HG02571 (cell line): ENCODE results near the gene OR4D2.

Experiments used
- ATAC-seq: cut with Tn5 transposase; IDR thresholded peaks from one replicate; pipeline ENCODE4 v1.9.1; 2021; ENCODE audit warnings: mild to moderate bottlenecking, moderate library complexity; ENCODE audit not compliant: unreplicated experiment

OR4D2 gene

DNA sequence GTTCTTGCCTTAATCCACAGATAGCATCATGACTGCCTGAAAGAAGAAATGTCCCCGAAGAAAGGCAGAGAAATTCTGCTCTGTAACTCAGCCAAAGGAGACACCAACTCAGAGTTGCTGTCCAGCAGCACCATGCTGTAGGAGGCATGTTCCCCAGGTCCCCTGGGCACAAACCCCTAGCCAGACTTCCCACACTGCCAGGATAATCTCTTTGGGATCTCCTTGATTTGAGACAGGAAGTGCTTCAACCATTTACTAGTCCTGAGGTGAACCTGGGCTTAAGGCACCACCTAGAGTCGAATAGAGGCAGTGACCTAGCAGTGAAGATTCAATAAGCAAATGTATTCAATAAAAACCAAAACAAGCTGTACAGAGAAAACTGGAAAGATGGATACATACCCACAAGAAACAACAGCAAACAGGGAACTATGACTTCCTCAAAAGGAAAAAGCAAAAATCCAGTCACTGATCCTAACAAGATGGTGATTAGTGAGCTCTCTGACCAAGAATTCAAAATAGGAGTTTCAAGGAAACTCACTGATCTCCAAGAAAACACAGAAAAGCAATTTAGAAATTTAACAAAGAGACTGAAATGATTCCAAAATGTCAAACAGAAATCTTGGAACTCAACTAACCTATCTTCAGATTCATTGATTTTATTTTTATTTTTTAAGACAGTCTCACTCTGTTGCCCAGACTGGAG, 5.7 kb downstream of the OR4D2 start:
- no peak for ATAC-seq

DNA sequence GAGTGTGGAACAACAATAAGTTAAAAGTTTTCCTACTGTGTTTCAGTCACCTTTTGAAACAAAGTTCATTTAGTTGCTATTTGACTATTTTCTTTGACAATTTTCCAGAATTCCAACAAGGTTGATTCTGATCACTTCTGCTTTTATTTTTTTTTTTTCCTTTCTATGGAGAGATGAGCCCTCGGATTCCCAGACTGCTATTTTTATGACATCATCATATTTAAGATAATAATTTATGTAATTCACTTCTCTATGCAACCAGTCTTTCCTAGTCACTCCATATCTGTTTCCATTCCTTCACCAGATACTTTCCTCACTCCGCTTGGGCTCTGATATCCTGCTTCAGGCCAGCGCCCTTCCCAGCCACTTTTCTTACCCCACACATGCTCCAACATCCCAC, 8.1 kb downstream of the OR4D2 start:
- no peak for ATAC-seq

DNA sequence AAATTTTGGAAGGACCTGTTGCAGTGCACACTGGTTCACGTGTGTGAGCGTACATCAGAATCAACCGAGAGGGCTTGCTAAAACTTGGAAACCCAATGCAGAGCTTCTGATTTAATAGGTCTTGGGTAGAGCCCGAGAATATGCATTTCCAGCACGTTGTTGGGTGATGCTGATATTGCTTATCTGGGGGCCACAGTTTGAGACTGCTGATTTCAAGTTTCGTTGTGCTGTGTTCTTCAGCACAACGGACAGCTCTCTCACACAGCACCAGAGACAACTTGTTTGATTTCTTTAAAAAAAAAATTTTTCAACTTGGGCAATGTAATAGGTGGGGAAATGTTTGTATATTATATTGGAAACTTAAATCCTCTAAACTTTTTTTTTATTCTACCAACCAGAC, 9.4 kb downstream of the OR4D2 start:
- no peak for ATAC-seq

DNA sequence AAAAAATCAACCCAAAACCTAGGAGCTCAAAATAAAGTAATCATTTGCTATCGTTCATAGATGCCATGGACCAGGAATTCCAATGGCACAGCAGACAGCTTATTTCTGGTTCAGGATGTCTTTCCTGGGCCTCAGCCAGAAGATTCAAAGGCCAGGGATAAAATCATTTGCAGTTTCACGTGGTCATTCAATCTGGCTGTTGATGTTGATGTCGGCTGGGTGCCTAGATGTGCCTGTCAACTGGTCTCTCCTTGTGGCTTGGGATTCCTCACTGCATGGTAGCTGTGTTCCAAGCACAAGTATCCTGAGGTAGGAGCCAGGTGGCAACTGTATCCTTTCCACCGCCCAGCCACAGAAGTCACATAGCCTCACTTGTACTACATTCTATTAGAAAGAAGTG, 15.0 kb downstream of the OR4D2 start:
- no peak for ATAC-seq

DNA sequence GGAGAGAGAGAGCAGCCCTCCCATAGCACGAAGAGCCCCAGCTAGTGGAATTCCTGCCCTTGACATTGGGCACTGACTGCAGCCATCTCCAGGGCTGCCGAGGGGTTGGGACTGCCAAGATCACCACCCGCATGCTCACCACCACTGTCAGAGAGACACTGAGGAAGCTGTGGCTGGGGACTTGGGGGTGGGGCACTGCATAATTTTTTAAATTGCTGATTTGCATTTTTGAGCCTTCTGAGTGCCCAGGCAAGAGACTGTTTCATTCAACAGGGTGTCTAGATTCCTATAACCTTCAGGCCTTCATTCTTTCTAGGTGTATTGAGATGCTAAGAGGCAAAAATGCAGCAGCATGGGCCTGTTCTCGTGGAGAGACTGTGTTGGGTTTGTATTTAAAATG, 16.7 kb downstream of the OR4D2 start:
- ATAC-seq: no peak

DNA sequence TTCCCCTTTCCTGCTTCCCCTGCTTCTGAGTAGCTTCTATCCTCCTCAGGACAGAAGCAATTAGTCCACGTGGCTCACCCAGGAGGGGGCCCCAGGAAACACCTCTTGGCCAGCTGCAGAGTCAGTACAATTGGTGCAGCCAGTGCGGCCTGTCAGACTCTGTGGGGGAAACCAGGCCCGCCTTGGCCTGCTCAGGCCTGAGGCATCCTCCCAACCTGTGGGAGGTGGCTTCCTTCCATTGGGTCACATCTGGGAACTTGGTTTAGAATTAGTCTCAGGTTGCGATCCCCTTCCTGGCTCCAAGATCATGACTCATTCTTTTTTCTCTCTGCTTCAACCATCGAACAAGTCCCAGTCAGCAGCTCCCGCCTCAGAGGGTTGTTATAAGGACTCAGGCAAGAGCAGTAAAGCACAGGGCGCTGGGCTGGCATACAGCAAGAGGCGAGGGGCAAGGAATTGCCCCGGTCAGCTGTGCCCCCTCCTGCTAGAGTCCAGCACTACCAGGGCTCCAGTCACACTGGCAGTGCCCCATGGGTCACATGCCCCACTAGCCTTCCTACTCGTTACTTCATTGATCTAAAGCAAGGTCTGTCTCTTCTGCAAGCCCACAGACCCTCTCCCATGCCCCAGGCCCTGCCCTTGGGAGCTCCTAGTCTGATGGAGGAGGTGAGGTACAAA, 17.7 kb downstream of the OR4D2 start:
- ATAC-seq: no peak

DNA sequence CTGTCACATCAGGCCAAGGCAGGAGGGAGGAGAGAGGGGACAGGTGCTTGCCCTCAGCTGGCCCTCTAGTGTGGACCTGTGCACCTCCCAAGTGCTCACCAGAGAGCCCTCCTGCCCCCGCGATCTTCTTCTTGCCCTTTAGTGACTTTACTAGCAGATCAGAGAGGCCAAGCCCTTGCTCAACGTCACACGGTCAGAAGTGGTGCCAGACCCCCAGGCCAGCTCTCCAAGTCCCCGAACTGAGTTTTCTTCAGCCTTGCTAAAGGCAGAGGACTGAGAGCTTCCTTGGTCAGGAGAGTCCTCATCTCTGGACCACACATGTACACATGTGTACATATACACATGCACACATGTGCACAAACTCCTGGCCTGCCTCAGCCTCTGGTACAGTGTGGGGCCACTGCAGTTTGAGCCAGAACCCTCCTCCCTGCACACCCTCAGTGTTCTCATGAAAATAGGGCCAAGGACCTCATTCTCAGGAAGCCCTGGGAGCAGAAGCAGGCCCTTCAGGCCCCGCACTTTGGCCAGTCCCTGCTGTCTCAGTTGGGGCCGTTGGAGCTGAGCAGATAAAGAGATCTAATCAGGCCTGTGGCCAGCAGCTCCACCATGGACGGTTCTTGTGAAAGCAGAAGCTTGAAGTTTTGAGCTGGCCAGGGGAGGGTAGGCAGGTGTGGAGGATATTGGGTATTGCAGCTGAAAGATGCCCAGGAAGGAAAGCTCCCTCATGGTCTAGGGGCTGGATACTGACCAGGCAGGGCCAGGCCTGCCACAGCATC, 18.4 kb downstream of the OR4D2 start:
- no peak for ATAC-seq

DNA sequence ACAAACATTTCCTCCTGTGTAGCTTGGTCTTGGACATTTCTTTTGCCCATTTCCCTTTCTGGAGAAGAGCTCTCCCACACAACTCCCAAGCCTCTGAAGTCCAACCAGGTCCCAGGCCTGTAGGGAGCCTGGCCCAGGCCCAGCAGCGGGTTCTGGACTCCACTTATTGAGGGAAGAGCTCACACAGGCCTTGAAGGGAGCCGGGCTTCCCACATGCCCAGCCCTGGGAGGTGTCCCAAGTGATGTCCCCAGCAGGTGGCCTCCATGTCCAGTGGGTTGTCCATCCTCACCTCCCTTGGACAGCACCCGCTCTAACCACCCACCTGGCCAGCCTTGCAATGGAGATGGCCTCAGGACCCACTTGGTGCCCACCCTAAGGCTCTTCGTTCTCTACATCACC, 19.8 kb downstream of the OR4D2 start:
- ATAC-seq: no peak

DNA sequence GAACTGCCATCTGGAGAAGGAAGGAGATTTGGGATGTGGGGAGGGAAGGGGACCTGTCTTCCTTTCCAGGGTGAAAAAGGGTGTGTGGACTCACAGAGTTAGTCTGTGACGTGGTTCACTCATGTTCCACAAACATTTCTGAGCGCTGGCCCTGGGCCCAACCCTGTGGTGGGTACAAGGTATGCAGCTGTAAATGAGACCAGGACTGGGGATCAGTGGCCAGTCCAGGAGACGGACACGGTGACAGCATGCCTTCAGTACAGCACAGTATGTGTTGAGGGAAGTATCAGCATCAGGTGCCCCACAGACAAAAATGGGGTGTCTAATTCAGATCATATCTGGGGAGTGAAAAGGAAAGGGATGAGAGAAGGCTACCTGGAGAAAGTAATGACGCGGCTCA, 20.3 kb downstream of the OR4D2 start:
- no peak for ATAC-seq

DNA sequence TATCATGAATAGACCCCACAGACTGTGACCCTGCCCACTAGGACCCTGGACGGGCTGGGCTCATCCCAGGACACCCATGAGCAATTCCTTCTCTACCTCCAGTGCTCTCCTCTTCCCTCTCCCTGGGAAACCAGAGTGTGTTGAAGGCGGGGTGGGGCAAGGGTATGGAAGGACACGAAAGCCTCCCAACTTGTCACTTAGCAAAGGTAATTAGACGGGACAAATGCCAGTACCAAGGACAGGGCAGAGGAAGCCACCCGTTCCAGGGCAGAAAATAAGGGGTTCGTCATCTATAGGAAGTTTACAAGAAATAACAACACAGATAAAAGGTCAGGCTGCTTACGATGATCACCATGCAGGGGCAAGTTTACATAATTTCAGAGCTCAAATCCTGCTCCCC, 20.9 kb downstream of the OR4D2 start:
- no peak for ATAC-seq

DNA sequence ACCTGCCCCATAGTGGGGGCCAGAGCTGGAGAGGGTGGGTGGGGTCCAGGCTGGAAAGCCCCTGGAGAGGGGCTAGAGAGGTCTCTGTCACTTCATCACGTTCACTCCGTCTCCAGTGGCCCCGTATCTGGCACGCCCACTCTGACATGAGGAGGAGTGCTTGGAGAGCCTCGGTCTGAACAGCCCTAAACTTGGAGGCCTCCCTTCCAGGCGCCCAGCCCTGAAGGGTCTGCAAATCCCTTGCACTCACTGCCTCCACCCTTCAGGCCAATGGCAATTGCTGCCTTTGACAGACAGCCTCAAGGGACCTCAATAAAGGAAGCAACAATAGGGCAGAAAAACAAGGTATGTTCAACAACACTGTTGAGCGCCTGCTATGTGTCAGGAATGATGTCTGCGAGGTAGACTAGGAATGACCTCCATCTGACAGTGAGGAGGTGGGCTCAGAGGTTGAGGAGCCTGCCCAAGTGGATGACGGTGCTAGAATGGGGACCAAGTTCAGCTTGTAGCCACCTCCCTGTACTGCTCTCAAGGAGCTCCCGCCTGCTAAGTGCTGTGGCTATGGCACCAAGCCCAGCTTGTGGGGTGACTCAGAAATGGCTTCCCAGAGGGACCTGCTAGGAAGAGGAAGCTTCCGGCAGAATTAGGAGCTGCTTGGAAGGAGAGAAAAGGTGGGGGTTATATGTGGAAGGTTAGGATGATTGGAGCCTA, 22.8 kb downstream of the OR4D2 start:
- no peak for ATAC-seq

DNA sequence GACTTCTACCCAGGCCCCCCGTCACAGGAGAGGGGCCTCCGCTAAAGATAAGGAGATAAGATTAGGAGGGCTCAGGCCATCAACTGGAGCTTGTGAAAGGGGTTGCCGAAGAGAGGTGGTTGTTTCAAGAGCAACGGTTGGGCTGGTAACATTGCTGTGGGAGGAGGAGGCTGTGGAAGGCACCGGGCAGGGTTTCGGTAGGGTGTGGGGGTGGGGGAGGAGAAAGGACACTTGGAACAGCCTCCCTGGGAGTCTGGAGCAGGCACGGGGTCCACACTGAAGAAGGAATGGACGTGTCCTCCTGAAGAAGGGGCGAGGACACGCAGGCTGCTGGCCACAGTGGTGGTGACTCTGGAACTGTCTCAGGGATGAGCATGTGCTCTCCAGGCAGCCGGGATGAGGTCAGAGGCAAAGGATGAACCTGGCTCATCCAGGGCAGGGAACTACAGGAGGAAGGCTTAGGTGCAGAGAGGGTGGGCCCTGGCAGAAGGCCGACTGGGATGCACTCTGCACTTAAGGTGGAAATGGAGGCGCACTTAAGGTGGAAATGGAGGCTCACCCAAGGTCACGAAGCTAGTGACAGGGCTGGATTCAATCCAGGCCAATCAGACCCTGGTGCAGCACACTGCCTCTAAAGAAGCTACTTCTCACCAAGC, 24.6 kb downstream of the OR4D2 start:
- ATAC-seq: no peak

DNA sequence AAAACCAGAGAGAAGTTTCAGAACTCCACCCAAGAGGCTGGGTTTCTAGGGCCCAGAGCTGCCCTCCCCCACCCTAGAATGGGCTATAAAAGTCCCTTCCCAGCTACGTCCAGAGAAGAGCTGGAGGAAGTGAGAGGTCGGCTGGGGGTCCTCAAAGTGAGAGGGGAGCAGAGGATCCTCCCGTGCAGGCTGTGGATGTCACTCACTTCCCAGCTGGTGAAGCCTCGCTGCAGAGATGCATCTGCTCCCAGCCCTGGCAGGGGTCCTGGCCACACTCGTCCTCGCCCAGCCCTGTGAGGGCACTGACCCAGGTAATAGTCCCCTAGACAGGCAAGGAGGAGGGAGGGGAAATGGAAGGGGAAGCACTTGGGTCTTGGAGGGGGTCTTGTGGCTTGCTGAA, 25.8 kb downstream of the OR4D2 start, which contains the start of gene EPX:
EPX (plus strand) TSS at position 115 of the 400 bp plus-strand sequence; CDS start at position 236, 121 bp downstream.
- no peak for ATAC-seq

DNA sequence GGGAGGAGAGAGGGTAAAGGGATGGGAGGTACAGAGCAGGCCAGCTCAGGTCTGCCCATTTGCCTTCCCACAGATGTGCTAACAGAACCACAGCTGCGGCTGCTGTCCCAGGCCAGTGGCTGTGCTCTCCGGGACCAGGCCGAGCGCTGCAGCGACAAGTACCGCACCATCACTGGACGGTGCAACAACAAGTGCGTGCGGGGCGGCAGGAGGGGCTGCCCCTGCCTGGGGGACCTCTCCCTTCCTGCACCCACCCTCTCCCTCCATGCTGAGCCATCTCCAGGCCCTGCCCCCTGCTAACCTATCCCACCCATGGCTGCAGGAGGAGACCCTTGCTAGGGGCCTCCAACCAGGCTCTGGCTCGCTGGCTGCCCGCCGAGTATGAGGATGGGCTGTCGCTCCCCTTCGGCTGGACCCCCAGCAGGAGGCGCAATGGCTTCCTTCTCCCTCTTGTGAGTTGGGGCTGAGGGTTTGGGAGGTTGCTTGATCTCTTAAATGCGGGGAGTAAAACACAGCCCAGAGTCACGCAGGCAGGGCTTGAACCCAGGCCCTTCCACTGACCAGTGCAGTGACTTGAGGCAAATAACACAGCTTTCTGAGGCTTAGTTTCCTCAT, 27.0 kb downstream of the OR4D2 start:
- no peak for ATAC-seq

DNA sequence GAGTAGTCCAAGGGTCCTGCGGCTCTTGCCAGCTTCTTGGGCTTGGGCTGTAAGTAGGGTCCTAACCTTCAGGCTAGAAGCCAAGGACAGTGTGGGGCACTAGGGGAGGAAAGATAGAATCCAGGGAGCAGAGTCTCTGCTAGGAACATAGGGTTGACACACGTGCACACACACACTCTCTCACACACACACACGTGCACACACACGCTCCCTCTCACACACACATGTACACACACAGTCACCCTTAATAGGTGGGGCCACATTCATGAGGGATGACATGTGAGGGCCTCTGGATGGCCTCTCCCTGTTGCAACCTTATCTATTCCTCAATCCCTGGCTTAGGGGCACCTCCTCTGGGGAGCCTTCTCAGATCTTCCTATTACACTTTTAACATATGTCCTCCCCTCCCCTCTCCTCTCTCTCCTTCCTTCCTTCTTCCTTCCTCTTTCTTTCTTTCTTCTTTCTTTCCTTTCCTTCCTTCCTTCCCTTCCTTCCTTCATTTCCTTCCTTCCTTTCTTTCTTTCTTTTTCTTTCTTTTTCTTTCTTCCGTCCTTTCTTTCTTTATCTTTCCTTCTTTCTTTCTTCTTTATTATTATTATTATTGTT, 28.8 kb downstream of the OR4D2 start:
- ATAC-seq: no peak

DNA sequence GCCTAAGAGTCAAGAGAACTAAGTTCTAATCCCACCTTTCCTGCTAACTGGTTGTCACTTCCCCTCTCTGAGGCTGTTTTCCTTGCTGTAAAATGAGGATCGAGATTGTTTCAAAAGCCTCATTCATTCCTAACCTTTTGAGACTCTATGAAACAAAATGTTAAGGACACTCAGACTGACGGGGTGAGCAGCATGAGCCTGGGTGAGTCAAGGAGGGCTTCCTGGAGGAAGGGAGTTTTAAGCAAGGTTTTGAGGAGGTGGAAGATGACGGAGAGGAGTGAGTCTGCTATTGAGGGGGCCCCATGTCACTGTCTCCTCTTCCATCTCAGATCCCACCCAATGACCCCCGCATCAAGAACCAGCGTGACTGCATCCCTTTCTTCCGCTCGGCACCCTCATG, 29.8 kb downstream of the OR4D2 start:
- ATAC-seq: no peak

DNA sequence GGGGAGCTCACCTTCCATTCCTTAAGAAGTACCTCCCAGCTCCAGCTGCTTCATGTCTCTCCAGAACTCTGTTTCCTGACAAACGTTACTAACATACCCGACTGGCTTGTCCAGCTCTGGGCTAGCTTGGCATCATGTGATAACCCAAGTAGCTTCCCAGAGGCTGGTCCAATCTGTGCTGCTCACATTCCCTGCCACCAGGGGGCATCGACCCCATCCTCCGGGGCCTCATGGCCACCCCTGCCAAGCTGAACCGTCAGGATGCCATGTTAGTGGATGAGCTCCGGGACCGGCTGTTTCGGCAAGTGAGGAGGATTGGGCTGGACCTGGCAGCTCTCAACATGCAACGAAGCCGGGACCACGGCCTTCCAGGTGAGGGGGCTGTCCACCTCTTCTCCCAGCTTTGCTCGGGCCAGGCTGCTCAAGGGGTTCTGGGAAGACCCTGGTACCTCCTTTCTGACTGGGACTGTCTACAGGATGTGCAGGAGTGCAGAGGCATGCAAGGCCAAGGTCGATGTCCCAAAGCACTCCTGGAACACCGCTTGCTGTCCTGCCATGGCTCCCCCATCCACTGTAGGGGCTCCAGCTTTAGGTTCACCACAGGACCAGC, 33.3 kb downstream of the OR4D2 start:
- no peak for ATAC-seq

DNA sequence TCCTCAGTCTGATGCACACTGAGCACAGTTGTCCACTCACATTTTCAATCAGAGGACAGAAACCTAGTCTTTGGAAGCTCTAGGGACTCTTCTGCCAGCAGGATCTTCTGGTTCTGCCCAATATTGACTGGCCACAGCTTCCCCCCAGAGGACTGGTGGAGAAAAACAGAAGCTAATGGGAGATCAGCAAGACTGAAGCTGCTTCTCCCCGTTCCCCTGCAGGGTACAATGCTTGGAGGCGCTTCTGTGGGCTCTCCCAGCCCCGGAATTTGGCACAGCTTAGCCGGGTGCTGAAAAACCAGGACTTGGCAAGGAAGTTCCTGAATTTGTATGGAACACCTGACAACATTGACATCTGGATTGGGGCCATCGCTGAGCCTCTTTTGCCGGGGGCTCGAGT, 36.1 kb downstream of the OR4D2 start:
- no peak for ATAC-seq

DNA sequence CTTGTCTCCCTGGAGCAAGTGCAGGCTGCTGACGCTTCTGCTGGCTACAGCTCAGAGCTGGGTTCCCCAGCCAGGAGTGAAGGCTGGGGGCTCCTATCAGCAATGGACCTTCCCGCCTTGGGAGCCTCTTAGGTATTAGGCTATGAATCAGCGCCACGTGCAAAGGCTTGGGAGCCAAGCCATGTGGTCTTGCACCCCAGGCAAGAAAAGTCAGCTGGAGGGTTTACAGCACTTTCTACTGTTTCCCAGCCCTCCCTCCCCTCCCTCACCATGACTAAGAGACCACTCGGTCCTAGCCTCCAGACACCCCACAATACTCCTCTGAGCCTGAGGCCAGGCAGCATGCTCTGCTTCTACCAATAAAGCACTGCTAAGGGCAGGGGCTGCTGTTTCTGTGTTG, 38.0 kb downstream of the OR4D2 start:
- ATAC-seq: no peak

DNA sequence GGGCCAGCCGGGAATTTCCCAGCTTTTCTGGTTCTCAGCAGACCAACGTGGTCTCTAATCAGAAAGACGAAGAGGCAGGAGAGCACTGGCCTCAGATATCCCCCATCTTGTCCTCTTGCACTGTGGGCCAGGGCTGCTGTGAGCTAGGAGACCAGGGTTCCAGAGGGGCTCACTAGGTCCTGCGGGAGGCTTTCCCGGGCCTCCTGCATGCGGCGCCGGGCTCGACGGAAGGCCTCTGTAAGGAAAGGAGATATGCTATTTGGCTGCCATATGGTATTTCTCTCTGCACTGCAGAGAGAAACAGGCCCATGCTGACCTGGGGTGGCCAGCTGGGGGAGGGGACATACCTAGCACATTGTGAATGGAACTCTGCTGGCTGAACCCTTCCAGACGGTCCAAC, 39.2 kb downstream of the OR4D2 start:
- ATAC-seq: no peak
